ENCODE data around the gene GABBR2.

- no peak for TF ChIP-seq CTCF (IDR thresholded peaks at IDR 0.05)
- no peak for TF ChIP-seq POLR2A (IDR thresholded peaks at IDR 0.05)
Measured at GRCh38 chr9:98594546-98595160, 114.1 kb downstream of the GABBR2 start.
